NCI-H446 (cell line): Measurements from ENCODE around the gene TPRX2.
"Not testable (repeated sequence)": the region's sequence is repeated elsewhere in the genome, so short reads cannot be mapped to it uniquely, and the experiment has no call there.

Experiments used
- DNase-seq, 2 experiments: peaks; one replicate each; lab custom pipeline; 2025; lab: John Stamatoyannopoulos, UW

Gene TPRX2

GRCh38 chr19:47858646-47859285 lies at the start of gene TPRX2:
TPRX2 (plus strand) TSS chr19:47859235; CDS start chr19:47859247, 12 bp downstream.
- not testable (repeated sequence) for DNase-seq

- DNase-seq = peak; percentile 60 to 73
These were observed 45.6 kb upstream of the TPRX2 start for GRCh38 chr19:47813304-47813994.

- DNase-seq = no peak
These were observed 45.1 kb upstream of the TPRX2 start for GRCh38 chr19:47813995-47814328.

- DNase-seq = not testable (repeated sequence)
These were observed 42.8 kb upstream of the TPRX2 start for GRCh38 chr19:47816270-47816669.

- DNase-seq = not testable (repeated sequence)
These were observed 40.8 kb upstream of the TPRX2 start for GRCh38 chr19:47818221-47818620.

- DNase-seq = no peak
These were observed 39.2 kb upstream of the TPRX2 start for GRCh38 chr19:47819858-47820257.

GRCh38 chr19:47820410-47820809 lies 38.6 kb upstream of the TPRX2 start:
- DNase-seq = no peak

GRCh38 chr19:47821460-47822020 lies 37.5 kb upstream of the TPRX2 start, which contains the start of gene CRX:
CRX (plus strand) TSS chr19:47821937; CDS start chr19:47834444, 12,507 bp downstream.
- DNase-seq = no peak

- DNase-seq = no peak
These were observed 34.6 kb upstream of the TPRX2 start for GRCh38 chr19:47824396-47824795.

GRCh38 chr19:47826800-47827199 lies 32.2 kb upstream of the TPRX2 start:
- DNase-seq = no peak

GRCh38 chr19:47832723-47833122 lies 26.3 kb upstream of the TPRX2 start:
- DNase-seq = no peak

GRCh38 chr19:47836038-47836437 lies 23.0 kb upstream of the TPRX2 start:
- no peak for DNase-seq

GRCh38 chr19:47839411-47839810 lies 19.6 kb upstream of the TPRX2 start:
- no peak for DNase-seq

- DNase-seq = no peak
These were observed 19.1 kb upstream of the TPRX2 start for GRCh38 chr19:47839913-47840312.

- DNase-seq = no peak
These were observed 16.1 kb upstream of the TPRX2 start for GRCh38 chr19:47842941-47843340.

- DNase-seq = no peak
These were observed 10.6 kb upstream of the TPRX2 start for GRCh38 chr19:47848425-47848822.

- no peak for DNase-seq
These were observed 10.1 kb upstream of the TPRX2 start for GRCh38 chr19:47848823-47849473.

- DNase-seq = no peak
These were observed 6.0 kb upstream of the TPRX2 start for GRCh38 chr19:47853003-47853402.

- DNase-seq = no peak
These were observed 4.6 kb upstream of the TPRX2 start for GRCh38 chr19:47854459-47854858.

GRCh38 chr19:47858231-47858630 lies 804 bp upstream of the TPRX2 start:
- not testable (repeated sequence) for DNase-seq

GRCh38 chr19:47859838-47860237 lies 803 bp downstream of the TPRX2 start:
- not testable (repeated sequence) for DNase-seq

- DNase-seq = no peak
These were observed 1.7 kb downstream of the TPRX2 start for GRCh38 chr19:47860602-47861297.
